ENCODE data around the gene TBC1D19.
"Not testable (repeated sequence)": the region's sequence is repeated elsewhere in the genome, so short reads cannot be mapped to it uniquely, and the experiment has no call there.

The TBC1D19 gene

DNA sequence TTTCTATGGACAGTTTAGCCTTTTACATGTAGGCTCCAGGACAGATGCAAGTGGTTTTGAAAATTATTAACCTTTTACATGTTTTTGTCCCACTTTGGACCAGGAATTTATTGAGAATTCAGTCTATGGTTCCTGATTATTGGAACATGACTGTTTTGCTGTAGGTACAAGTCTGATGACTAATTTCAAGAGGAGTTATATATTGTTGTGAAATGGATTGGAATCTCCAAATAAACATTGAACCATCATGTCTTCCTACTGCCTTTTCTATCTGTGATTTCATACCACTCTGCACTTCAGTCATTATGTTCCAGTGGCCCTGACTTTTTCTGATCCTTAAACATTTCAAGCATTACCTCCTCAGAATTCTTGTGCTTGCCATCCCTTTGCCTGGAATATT, 35.9 kb downstream of the TBC1D19 start:
- H3F3A ChIP-seq (ENCODE audit: control insufficient read depth, insufficient read depth): no peaks in the 10 kb centered on the region
- TF ChIP-seq, protein P1, sequence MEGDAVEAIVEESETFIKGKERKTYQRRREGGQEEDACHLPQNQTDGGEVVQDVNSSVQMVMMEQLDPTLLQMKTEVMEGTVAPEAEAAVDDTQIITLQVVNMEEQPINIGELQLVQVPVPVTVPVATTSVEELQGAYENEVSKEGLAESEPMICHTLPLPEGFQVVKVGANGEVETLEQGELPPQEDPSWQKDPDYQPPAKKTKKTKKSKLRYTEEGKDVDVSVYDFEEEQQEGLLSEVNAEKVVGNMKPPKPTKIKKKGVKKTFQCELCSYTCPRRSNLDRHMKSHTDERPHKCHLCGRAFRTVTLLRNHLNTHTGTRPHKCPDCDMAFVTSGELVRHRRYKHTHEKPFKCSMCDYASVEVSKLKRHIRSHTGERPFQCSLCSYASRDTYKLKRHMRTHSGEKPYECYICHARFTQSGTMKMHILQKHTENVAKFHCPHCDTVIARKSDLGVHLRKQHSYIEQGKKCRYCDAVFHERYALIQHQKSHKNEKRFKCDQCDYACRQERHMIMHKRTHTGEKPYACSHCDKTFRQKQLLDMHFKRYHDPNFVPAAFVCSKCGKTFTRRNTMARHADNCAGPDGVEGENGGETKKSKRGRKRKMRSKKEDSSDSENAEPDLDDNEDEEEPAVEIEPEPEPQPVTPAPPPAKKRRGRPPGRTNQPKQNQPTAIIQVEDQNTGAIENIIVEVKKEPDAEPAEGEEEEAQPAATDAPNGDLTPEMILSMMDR (IDR thresholded peaks at IDR 0.05; ENCODE audit: low read depth, low read length, poor library complexity, severe bottlenecking): no peak
- no peak for TF ChIP-seq EZH2phosphoT487 (IDR thresholded peaks at IDR 0.05; ENCODE audit: borderline replicate concordance, low read length)
- no peaks in the 10 kb centered on the region for H4K20me1 ChIP-seq (ENCODE audit: control insufficient read depth, insufficient read depth, low read depth, low read length)
- H3K27me3 ChIP-seq (ENCODE audit: control insufficient read depth, low read length): no peaks in the 10 kb centered on the region
- peaks cover 7% of the 10 kb centered on the region for H3K4me1 ChIP-seq (ENCODE audit: control insufficient read depth, low read length)
- no peaks in the 10 kb centered on the region for H3K79me2 ChIP-seq (ENCODE audit: control insufficient read depth, low read length)
- no peaks in the 10 kb centered on the region for H3K9me3 ChIP-seq (ENCODE audit: control insufficient read depth, insufficient read depth, low read length)
- H3K9me2 ChIP-seq (replicated peaks; ENCODE audit: control insufficient read depth, low read length): no peaks in the 10 kb centered on the region
- H3K36me3 ChIP-seq (ENCODE audit: control insufficient read depth, low read length): no peaks in the 10 kb centered on the region
- no peak overlapping the region for H3K4me3 ChIP-seq (ENCODE audit: low read length)
- H3K27ac ChIP-seq (ENCODE audit: low read depth, low read length): no peak overlapping the region
- H3K4me2 ChIP-seq (ENCODE audit: low read length): no peak overlapping the region

GRCh38 chr4:26621366-26621765, 37.5 kb downstream of the TBC1D19 start:
- TF ChIP-seq, protein P1 (IDR thresholded peaks at IDR 0.05; ENCODE audit: low read depth, low read length, poor library complexity, severe bottlenecking): no peak
- no peak for TF ChIP-seq EZH2phosphoT487 (IDR thresholded peaks at IDR 0.05; ENCODE audit: borderline replicate concordance, low read length)
- Histone ChIP-seq H3K27ac (ENCODE audit: low read depth, low read length) (no peak overlapping the region), H3K9me3 (ENCODE audit: control insufficient read depth, insufficient read depth, low read length) (no peaks in the 10 kb centered on the region), H3K4me1 (ENCODE audit: control insufficient read depth, low read length) (peaks cover 7% of the 10 kb centered on the region), H3K9me2 (replicated peaks; ENCODE audit: control insufficient read depth, low read length) (no peaks in the 10 kb centered on the region), H3F3A (ENCODE audit: control insufficient read depth, insufficient read depth) (no peaks in the 10 kb centered on the region), H3K27me3 (ENCODE audit: control insufficient read depth, low read length) (no peaks in the 10 kb centered on the region), H3K4me2 (ENCODE audit: low read length) (no peak overlapping the region), H4K20me1 (ENCODE audit: control insufficient read depth, insufficient read depth, low read depth, low read length) (no peaks in the 10 kb centered on the region), H3K36me3 (ENCODE audit: control insufficient read depth, low read length) (no peaks in the 10 kb centered on the region), H3K4me3 (ENCODE audit: low read length) (no peak overlapping the region), H3K79me2 (ENCODE audit: control insufficient read depth, low read length) (no peaks in the 10 kb centered on the region)

GRCh38 chr4:26622913-26623312, 39.0 kb downstream of the TBC1D19 start:
- Histone ChIP-seq H3K27me3 (ENCODE audit: control insufficient read depth, low read length) (no peaks in the 10 kb centered on the region), H3K36me3 (ENCODE audit: control insufficient read depth, low read length) (no peaks in the 10 kb centered on the region), H3K79me2 (ENCODE audit: control insufficient read depth, low read length) (no peaks in the 10 kb centered on the region), H3K27ac (ENCODE audit: low read depth, low read length) (no peak overlapping the region), H4K20me1 (ENCODE audit: control insufficient read depth, insufficient read depth, low read depth, low read length) (no peaks in the 10 kb centered on the region), H3K4me1 (ENCODE audit: control insufficient read depth, low read length) (peaks cover 7% of the 10 kb centered on the region), H3K9me3 (ENCODE audit: control insufficient read depth, insufficient read depth, low read length) (no peaks in the 10 kb centered on the region), H3F3A (ENCODE audit: control insufficient read depth, insufficient read depth) (no peaks in the 10 kb centered on the region), H3K4me2 (ENCODE audit: low read length) (no peak overlapping the region), H3K4me3 (ENCODE audit: low read length) (no peak overlapping the region), H3K9me2 (replicated peaks; ENCODE audit: control insufficient read depth, low read length) (no peaks in the 10 kb centered on the region)
- no peak for TF ChIP-seq EZH2phosphoT487 (IDR thresholded peaks at IDR 0.05; ENCODE audit: borderline replicate concordance, low read length)
- TF ChIP-seq, protein P1 (IDR thresholded peaks at IDR 0.05; ENCODE audit: low read depth, low read length, poor library complexity, severe bottlenecking): no peak

GRCh38 chr4:26626658-26627057, 42.8 kb downstream of the TBC1D19 start:
- not testable (repeated sequence) for H3K9me3 ChIP-seq (ENCODE audit: control insufficient read depth, insufficient read depth, low read length); H3K9me2 ChIP-seq (replicated peaks; ENCODE audit: control insufficient read depth, low read length); H3K4me1 ChIP-seq (ENCODE audit: control insufficient read depth, low read length); H3K4me3 ChIP-seq (ENCODE audit: low read length); H3K4me2 ChIP-seq (ENCODE audit: low read length); H3K27me3 ChIP-seq (ENCODE audit: control insufficient read depth, low read length); H3K79me2 ChIP-seq (ENCODE audit: control insufficient read depth, low read length); H3K36me3 ChIP-seq (ENCODE audit: control insufficient read depth, low read length); H4K20me1 ChIP-seq (ENCODE audit: control insufficient read depth, insufficient read depth, low read depth, low read length); H3K27ac ChIP-seq (ENCODE audit: low read depth, low read length); H3F3A ChIP-seq (ENCODE audit: control insufficient read depth, insufficient read depth)

Measured in DOHH2 (cell line).